ENCODE results near the gene FXYD7.

The FXYD7 gene

DNA sequence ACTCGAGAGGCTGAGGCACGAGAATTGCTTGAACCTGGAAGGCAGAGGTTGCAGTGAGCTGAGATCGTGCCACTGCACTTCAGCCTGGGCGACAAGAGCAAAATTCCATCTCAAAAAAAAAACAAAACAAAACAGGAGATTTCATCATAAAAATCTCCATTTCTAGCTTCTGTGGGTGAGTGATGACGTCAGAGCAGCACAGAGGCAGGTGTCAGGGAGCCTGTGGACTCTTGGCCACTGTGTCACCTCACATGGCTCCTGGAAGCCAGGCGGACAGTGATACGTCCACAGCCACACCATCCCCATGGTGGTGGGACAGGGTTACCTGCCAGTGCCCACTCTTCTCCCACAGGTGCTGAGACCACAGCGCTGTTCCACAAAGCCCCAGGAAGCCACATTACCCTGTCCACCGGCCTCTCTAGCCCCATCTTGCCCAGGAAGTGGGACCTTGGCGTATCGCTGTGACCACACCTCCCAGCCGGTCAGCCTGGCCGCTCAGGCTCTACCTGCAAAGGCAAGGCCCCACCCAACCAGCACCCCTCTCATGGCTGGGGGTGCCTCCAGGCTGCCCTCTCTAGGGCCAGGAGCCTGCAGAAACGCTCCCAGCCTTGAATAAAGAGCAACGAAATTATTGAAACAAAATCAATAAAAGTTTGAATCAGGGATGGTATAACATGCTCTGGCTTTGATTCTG lies 29.9 kb upstream of the FXYD7 start:
- DNase-seq = no peak

DNA sequence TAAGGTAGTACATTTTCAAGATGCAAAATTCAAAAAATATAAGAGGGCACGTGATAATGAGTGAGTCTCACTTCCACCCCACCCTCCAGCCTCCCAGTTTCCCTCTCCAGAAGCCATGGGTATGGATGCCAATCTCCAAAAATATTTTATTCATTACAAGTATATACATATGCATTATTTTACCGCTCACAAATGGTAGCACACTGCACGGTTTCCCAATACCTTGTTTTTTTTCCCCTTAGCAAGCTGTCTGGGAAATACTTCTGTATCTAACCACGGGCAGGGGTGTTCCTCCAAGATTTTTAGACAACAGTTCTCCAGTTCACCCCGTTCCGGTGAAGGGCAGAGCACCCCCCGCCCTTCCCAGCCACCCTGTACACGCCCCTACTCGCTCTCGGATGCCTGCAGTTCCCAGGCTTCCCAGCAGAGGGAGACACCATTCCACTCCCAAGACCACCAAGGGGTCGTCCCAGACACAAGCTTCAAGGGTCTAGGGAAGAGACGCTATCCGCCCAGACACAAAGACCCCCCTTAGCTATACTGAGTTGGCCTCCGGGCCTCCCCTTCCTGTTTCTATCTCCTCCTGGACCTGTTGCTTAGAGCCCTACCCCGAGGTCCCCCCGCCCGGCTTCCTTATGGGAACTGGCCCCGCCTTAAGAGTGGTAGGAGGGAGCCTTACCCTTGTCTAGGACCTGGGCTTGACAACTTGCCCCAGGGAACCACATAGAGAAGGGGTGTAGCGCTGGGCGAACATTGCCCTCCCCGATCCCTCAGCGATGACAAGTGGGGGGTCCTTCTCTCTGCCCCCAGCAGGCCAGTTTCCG lies 28.5 kb upstream of the FXYD7 start:
- DNase-seq = peak; percentile 82

- DNase-seq = no peak
Measured at GRCh38 chr19:35115177-35115951, 27.7 kb upstream of the FXYD7 start, which contains the start of gene FXYD3. TSS of gene FXYD3 (plus strand) at chr19:35115823. CDS start at chr19:35119377, 3,554 bp downstream.

DNA sequence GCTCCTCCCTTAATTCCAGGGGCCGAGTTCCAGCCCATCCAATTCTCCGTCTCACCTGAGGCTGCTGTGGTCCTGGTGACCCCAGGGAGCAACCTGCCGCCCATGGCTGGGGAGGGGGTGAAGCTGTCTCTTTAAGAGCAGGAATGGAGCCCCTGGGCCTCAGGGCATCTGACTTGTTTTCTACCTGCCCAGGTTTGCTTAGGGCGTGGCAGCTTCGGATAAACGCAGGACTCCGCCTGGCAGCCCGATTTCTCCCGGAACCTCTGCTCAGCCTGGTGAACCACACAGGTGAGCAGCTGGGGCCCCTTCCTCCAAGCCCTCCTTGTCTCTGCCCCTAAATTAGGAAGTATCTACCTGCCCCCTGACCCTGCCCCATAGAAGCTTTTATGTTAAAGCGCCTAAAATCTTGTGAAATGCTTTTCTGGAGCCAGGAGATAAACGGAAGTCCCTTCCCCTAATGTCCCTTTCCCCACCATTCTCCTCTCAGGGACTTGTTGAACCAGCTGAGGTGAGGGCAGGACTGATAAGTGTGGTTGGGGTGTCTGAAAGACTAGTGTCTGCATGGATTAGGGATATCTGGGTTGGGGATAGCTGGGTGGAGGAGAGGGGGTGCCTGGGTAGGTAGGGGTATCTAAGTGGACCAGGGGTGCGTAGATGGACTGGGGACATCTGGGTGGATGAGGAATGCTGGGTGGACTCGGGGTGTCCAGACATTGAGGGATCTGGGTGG lies 26.8 kb upstream of the FXYD7 start:
- DNase-seq = no peak

DNA sequence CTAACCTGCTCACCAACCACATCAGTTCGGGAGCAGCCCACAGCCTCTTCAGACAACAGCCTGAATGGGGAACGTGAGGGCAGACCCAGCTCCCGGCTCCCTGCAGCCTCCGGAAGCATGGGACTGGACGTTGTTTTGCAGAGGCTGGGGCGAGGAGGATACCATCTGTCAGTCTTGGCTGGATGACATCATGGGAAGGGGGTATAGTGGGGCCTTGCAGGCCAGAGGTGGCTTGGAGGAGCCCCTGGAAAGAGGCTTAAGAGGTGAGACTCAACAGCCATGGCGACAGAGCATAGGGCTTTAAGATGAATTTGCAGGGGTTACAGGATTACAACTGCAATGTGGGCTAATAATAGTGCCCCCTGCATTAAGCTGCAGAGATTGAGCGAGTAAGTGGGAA lies 25.9 kb upstream of the FXYD7 start:
- DNase-seq = no peak

DNA sequence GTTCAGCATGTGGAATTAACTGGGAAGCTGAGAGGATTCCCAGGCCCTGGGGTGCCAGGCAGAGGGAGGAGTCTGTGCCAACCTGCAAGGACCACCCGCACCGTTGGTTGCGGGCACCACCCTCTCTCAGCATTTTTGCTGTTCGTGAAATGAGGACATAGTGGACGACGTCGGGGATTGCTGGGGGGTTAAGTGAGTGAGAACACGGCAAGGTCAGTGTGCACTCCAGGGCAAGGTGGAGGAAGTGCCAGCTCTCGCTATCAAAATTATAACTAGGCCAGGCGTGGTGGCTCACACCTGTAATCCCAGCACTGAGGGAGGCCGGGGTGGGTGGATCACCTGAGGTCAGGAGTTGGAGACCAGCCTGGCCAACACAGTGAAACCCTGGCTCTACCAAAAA lies 25.3 kb upstream of the FXYD7 start:
- DNase-seq = no peak

GRCh38 chr19:35118268-35119020 lies 24.6 kb upstream of the FXYD7 start:
- peak; percentile 61 for DNase-seq

DNA sequence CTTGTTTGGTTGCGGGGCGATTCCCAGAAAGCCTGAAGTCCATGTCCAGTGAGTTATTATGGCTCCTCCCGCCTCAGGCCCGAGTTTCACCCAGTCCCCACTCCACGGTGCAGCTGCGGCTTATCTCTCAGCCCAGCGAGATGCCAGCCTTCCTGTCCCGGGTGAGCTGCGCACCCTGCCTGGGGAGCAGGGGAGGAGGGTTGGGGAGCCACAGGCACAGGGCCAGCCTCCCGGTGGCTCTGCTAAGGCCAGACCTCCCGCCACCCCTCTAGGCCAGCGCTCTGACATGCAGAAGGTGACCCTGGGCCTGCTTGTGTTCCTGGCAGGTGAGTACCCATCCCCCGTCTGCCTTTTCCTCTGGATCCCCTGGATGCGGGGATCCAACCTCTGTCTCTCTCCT lies 24.0 kb upstream of the FXYD7 start:
- DNase-seq = peak; percentile 90

- DNase-seq = no peak
Measured at GRCh38 chr19:35119578-35120155, 23.4 kb upstream of the FXYD7 start.

DNA sequence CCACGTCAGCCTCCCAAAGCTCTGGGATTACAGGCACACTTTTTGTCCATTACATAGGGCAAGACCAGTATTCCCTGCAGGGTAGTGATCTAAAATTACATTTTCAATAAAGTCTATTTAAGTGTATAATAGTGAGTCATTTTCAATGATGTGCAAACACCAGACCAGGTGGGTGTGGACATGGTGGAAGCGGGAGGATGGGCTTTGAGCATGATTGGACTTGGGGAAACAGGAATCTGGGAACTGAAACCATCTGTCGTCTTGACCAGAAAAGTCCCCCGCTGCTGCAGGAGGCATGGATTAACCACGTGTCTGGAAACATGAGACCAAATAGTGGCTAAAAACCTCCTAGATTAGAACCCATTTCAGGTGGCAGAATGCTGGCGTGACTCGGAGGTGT lies 22.6 kb upstream of the FXYD7 start:
- no peak for DNase-seq

DNA sequence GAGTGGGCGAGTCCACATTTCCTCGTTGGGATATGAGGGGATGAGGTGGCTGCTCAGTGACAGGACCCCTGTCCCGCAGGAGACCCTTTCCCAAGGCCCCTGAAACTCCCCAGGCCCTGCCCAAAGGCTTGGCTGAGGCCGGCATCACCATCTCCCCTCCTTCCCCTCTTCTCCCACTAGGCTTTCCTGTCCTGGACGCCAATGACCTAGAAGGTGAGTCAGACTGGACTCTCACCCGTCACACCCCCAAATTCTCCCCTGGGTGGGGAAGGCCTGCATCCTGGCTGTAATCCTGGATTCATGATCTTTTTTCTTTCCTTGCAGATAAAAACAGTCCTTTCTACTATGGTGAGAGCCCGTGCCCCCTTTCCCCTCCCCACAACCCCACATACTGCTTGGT lies 22.2 kb upstream of the FXYD7 start:
- DNase-seq = no peak

- DNase-seq = no peak
Measured at GRCh38 chr19:35122687-35123551, 20.1 kb upstream of the FXYD7 start.

- no peak for DNase-seq
Measured at GRCh38 chr19:35123573-35123972, 19.5 kb upstream of the FXYD7 start.

DNA sequence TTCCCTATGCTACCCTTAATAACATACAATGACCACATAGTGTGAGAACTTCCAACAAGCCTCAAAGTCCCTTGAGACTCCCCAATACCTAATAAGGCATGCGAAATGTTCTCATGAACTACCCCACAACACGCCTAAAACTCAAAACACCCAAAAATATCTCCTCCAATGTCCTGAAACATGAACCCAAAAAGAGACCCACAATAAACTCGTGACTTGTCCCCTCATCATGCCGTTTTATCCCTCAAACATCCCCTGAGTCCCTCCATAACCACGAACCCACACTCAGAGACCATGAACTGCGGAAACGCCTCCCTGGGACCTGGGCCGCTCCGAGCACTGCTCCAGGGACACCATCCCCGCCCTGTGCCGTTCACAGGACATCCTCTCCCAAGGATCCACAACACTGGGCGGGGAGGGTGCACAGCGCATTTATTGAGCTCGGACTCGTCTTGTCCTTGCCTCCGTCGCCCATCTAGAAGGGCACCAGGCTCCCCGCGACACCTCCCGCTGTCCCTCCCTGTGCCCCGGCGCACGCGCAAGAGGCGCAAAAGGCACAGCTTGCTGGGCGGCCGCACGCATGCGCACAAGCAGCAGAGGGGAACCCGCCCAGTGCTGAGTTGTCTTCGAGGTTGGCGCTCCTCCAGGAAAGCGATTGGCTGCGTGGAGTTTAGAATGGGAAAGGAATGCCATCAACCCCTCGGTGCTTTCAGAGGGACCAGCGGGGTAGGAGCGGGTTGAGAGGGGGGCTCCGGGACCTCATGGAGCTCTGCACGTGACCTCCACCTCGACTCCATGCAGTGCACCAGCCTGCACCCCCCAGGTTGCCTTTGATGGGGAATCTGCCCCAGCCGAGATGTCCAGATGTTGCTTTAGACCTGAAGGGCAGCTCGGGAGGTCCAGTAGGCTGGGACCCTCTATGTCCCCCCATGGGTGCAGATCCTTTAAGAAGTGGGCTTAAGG lies 18.7 kb upstream of the FXYD7 start:
- peak; percentile 95 for DNase-seq

DNA sequence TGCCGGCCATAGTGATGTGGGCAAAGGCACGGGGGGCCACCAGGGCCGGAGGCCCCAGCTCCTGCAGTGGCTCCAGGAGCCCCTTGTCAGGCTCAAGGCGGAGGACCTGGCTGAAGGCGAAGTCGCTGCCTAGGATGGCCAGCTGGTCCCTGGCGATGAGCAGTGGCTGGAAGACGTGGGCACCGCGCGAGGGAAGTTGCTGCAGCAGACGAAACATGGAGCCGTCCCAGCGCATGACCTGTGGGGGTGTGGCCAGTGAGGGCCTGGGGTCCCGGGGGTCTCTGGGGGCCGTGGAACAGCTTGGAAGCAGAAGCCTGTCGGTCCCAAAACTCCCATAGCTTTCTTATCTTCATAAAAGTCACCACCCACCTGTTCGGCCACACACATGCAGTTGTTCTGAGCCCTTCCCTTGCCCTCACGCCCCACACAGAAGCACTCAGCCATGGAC lies 17.8 kb upstream of the FXYD7 start:
- no peak for DNase-seq

DNA sequence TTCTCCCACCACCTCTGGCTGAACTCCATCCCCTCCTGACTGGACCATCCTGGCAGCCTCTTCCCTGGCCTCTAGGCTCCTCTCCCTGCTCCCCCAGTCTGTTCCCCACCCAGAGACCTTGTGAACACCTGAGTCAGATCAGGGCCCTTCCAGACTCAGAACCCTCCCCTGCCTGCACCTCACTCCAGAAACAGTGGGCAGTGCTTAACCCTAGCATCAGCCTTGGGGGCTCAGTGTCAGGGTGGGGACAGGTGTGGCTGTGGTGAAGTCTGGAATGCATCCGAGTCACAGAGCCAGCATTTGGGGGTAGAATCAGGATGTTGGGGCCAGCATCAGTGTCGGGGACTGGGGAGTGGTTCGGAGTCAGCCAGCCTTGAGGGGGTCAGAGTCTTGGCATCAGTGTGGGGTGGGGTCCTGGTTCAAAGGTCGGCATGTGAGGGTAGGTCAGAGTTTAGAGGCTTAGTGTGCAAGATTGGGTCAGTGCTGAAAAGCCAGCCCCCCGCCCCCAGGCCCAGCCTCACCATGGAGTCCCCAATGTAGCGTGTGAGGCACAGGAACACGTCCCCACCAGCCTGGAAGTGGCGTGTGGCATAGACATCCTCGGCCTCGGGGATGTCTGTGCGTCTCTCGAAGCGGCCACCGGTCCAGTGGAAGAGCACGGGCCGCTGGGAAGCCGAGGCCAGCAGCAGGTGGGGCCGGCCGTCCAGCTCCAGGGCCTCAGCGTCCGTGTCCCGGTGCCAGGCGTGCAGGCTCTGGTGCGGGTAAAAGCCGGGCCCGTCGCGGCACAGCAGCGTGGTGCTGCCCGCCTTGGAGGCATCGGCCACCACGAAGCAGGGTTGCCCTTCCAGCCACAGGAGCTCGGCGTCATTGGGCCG lies 17.1 kb upstream of the FXYD7 start:
- DNase-seq = no peak

DNA sequence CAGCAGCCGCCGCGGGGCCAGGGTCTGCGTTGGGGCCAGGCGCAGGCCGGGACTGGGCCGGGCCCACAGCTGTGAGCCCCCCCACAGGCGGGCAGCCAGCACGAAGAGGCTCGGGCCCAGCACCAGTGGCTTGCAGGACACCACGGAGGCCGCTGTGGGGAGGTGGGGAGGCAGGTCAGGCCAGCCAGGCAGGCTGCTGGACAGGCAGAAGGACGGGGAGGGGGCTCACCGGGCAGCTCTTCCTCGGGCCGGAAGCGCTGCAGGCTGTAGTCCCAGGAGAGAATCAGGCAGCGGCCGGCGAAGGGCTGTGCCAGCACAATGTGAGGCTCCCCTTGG lies 16.5 kb upstream of the FXYD7 start:
- no peak for DNase-seq

- no peak for DNase-seq
Measured at GRCh38 chr19:35127871-35128270, 15.2 kb upstream of the FXYD7 start.

All from hematopoietic multipotent progenitor cell treated with erythropoietin and hydrocortisone succinate and interleukin-3 and kit ligand, for 4 days (in vitro differentiated cells).